ENCODE measurements around the gene CCDC102B.
"Not testable (repeated sequence)": the region's sequence is repeated elsewhere in the genome, so short reads cannot be mapped to it uniquely, and the experiment has no call there.

Gene CCDC102B

GRCh38 chr18:68979737-68980136 is 181.9 kb downstream of the CCDC102B start:
- no peaks in the 10 kb centered on the region for H3K27me3 ChIP-seq (ENCODE audit: insufficient read depth, low read length)
- no peak overlapping the region for H3K4me3 ChIP-seq (ENCODE audit: low read length)
- 94% methylated on average over 2 of the region's 2 CpGs for WGBS

GRCh38 chr18:68983126-68983525 is 185.2 kb downstream of the CCDC102B start:
- Histone ChIP-seq H3K9me3 (ENCODE audit: insufficient read depth, low read depth, low read length) (no peaks in the 10 kb centered on the region), H3K4me3 (ENCODE audit: low read length) (no peak overlapping the region), H3K4me1 (ENCODE audit: insufficient read depth, low read length) (no peaks in the 10 kb centered on the region)

More at GRCh38 chr18:68979737-68980136, 181.9 kb downstream of the CCDC102B start:
- Histone ChIP-seq H3K36me3 (ENCODE audit: insufficient read depth, low read length) (no peaks in the 10 kb centered on the region), H3K9ac (ENCODE audit: low read depth, low read length) (no peak overlapping the region), H3K9me3 (ENCODE audit: insufficient read depth, low read depth, low read length) (no peaks in the 10 kb centered on the region), H3K27ac (ENCODE audit: low read depth, low read length) (no peak overlapping the region), H3K4me1 (ENCODE audit: insufficient read depth, low read length) (no peaks in the 10 kb centered on the region)

GRCh38 chr18:68984342-68984741 is 186.5 kb downstream of the CCDC102B start:
- no peak overlapping the region for H3K27ac ChIP-seq (ENCODE audit: low read depth, low read length)
- H3K27me3 ChIP-seq (ENCODE audit: insufficient read depth, low read length), result no peaks in the 10 kb centered on the region
- H3K36me3 ChIP-seq (ENCODE audit: insufficient read depth, low read length), result no peaks in the 10 kb centered on the region
- WGBS, result 100% methylated on average over 1 of the region's 2 CpGs
- no peaks in the 10 kb centered on the region for H3K9me3 ChIP-seq (ENCODE audit: insufficient read depth, low read depth, low read length)
- no peak overlapping the region for H3K9ac ChIP-seq (ENCODE audit: low read depth, low read length)
- no peaks in the 10 kb centered on the region for H3K4me1 ChIP-seq (ENCODE audit: insufficient read depth, low read length)
- no peak overlapping the region for H3K4me3 ChIP-seq (ENCODE audit: low read length)

More at GRCh38 chr18:68983126-68983525, 185.2 kb downstream of the CCDC102B start:
- Histone ChIP-seq H3K27ac (ENCODE audit: low read depth, low read length) (no peak overlapping the region), H3K27me3 (ENCODE audit: insufficient read depth, low read length) (no peaks in the 10 kb centered on the region), H3K9ac (ENCODE audit: low read depth, low read length) (no peak overlapping the region), H3K36me3 (ENCODE audit: insufficient read depth, low read length) (no peaks in the 10 kb centered on the region)

- no peak overlapping the region for H3K27ac ChIP-seq (ENCODE audit: low read depth, low read length)
- H3K27me3 ChIP-seq (ENCODE audit: insufficient read depth, low read length), result no peaks in the 10 kb centered on the region
- no peaks in the 10 kb centered on the region for H3K4me1 ChIP-seq (ENCODE audit: insufficient read depth, low read length)
- no peak overlapping the region for H3K4me3 ChIP-seq (ENCODE audit: low read length)
- H3K36me3 ChIP-seq (ENCODE audit: insufficient read depth, low read length), result no peaks in the 10 kb centered on the region
- H3K9ac ChIP-seq (ENCODE audit: low read depth, low read length), result no peak overlapping the region
- no CpG with 5 or more reads among the region's 2 CpGs for WGBS
- no peaks in the 10 kb centered on the region for H3K9me3 ChIP-seq (ENCODE audit: insufficient read depth, low read depth, low read length)
These were observed 187.4 kb downstream of the CCDC102B start for GRCh38 chr18:68985172-68985820.

GRCh38 chr18:68991286-68991685 is 193.4 kb downstream of the CCDC102B start:
- H3K4me1 ChIP-seq (ENCODE audit: insufficient read depth, low read length), result peaks cover 2% of the 10 kb centered on the region; the same call in 1 of the 2 replicates
- H3K27ac ChIP-seq (ENCODE audit: low read depth, low read length), result no peak overlapping the region
- no peak overlapping the region for H3K9ac ChIP-seq (ENCODE audit: low read depth, low read length)
- H3K27me3 ChIP-seq (ENCODE audit: insufficient read depth, low read length), result no peaks in the 10 kb centered on the region
- H3K4me3 ChIP-seq (ENCODE audit: low read length), result no peak overlapping the region
- H3K36me3 ChIP-seq (ENCODE audit: insufficient read depth, low read length), result no peaks in the 10 kb centered on the region
- H3K9me3 ChIP-seq (ENCODE audit: insufficient read depth, low read depth, low read length), result no peaks in the 10 kb centered on the region

GRCh38 chr18:68992719-68993482 is 195.0 kb downstream of the CCDC102B start:
- 85% methylated on average over 12 of the region's 12 CpGs for WGBS

GRCh38 chr18:68995675-68996074 is 197.8 kb downstream of the CCDC102B start:
- no peak overlapping the region for H3K9ac ChIP-seq (ENCODE audit: low read depth, low read length)
- peaks cover 2% of the 10 kb centered on the region; the same call in 1 of the 2 replicates for H3K4me1 ChIP-seq (ENCODE audit: insufficient read depth, low read length)
- no peaks in the 10 kb centered on the region for H3K27me3 ChIP-seq (ENCODE audit: insufficient read depth, low read length)
- no peak overlapping the region for H3K4me3 ChIP-seq (ENCODE audit: low read length)
- H3K36me3 ChIP-seq (ENCODE audit: insufficient read depth, low read length), result no peaks in the 10 kb centered on the region
- WGBS, result 70% methylated on average over 4 of the region's 4 CpGs
- H3K9me3 ChIP-seq (ENCODE audit: insufficient read depth, low read depth, low read length), result no peaks in the 10 kb centered on the region
- no peak overlapping the region for H3K27ac ChIP-seq (ENCODE audit: low read depth, low read length)

More at GRCh38 chr18:68992719-68993482, 195.0 kb downstream of the CCDC102B start:
- Histone ChIP-seq H3K36me3 (ENCODE audit: insufficient read depth, low read length) (no peaks in the 10 kb centered on the region), H3K4me3 (ENCODE audit: low read length) (no peak overlapping the region), H3K9me3 (ENCODE audit: insufficient read depth, low read depth, low read length) (no peaks in the 10 kb centered on the region), H3K9ac (ENCODE audit: low read depth, low read length) (no peak overlapping the region), H3K27me3 (ENCODE audit: insufficient read depth, low read length) (no peaks in the 10 kb centered on the region), H3K4me1 (ENCODE audit: insufficient read depth, low read length) (peaks cover 2% of the 10 kb centered on the region; the same call in 1 of the 2 replicates), H3K27ac (ENCODE audit: low read depth, low read length) (no peak overlapping the region)

- Histone ChIP-seq H3K36me3 (ENCODE audit: insufficient read depth, low read length) (no peaks in the 10 kb centered on the region), H3K9me3 (ENCODE audit: insufficient read depth, low read depth, low read length) (no peaks in the 10 kb centered on the region), H3K27ac (ENCODE audit: low read depth, low read length) (no peak overlapping the region), H3K4me3 (ENCODE audit: low read length) (no peak overlapping the region), H3K4me1 (ENCODE audit: insufficient read depth, low read length) (no peaks in the 10 kb centered on the region), H3K27me3 (ENCODE audit: insufficient read depth, low read length) (no peaks in the 10 kb centered on the region), H3K9ac (ENCODE audit: low read depth, low read length) (no peak overlapping the region)
- WGBS, result 56% methylated on average over 2 of the region's 3 CpGs
These were observed 200.0 kb downstream of the CCDC102B start for GRCh38 chr18:68997845-68998244.

- H3K4me3 ChIP-seq (ENCODE audit: low read length), result no peak overlapping the region
- WGBS, result no CpG with 5 or more reads among the region's 1 CpG
- H3K4me1 ChIP-seq (ENCODE audit: insufficient read depth, low read length), result no peaks in the 10 kb centered on the region
- no peaks in the 10 kb centered on the region for H3K27me3 ChIP-seq (ENCODE audit: insufficient read depth, low read length)
- H3K36me3 ChIP-seq (ENCODE audit: insufficient read depth, low read length), result no peaks in the 10 kb centered on the region
- H3K27ac ChIP-seq (ENCODE audit: low read depth, low read length), result no peak overlapping the region
- no peaks in the 10 kb centered on the region for H3K9me3 ChIP-seq (ENCODE audit: insufficient read depth, low read depth, low read length)
- H3K9ac ChIP-seq (ENCODE audit: low read depth, low read length), result no peak overlapping the region
These were observed 202.5 kb downstream of the CCDC102B start for GRCh38 chr18:69000366-69000765.

GRCh38 chr18:69002233-69002632 is 204.4 kb downstream of the CCDC102B start:
- WGBS, result 97% methylated on average over 6 of the region's 6 CpGs
- Histone ChIP-seq H3K9me3 (ENCODE audit: insufficient read depth, low read depth, low read length) (no peaks in the 10 kb centered on the region), H3K36me3 (ENCODE audit: insufficient read depth, low read length) (no peaks in the 10 kb centered on the region), H3K4me1 (ENCODE audit: insufficient read depth, low read length) (no peaks in the 10 kb centered on the region), H3K27me3 (ENCODE audit: insufficient read depth, low read length) (no peaks in the 10 kb centered on the region), H3K9ac (ENCODE audit: low read depth, low read length) (no peak overlapping the region), H3K27ac (ENCODE audit: low read depth, low read length) (no peak overlapping the region), H3K4me3 (ENCODE audit: low read length) (no peak overlapping the region)

GRCh38 chr18:69006212-69006611 is 208.3 kb downstream of the CCDC102B start:
- H3K27ac ChIP-seq (ENCODE audit: low read depth, low read length); H3K36me3 ChIP-seq (ENCODE audit: insufficient read depth, low read length); H3K9me3 ChIP-seq (ENCODE audit: insufficient read depth, low read depth, low read length); H3K9ac ChIP-seq (ENCODE audit: low read depth, low read length); H3K27me3 ChIP-seq (ENCODE audit: insufficient read depth, low read length); H3K4me1 ChIP-seq (ENCODE audit: insufficient read depth, low read length); H3K4me3 ChIP-seq (ENCODE audit: low read length): not testable (repeated sequence)
- WGBS, result 97% methylated on average over 2 of the region's 4 CpGs
